HUES6 (cell line): ENCODE results near the gene LRRC1.

Experiments used
- H3K27ac ChIP-seq: 2 replicates; pipeline ENCODE4 v1.7.0; 2013; ENCODE audit warnings: low read depth, mild to moderate bottlenecking, low read length, inconsistent platforms
- H3K27me3 ChIP-seq: 2 replicates; pipeline ENCODE4 v1.6.1; 2013; ENCODE audit warnings: low read length; ENCODE audit not compliant: control insufficient read depth, insufficient read depth
- H3K36me3 ChIP-seq: 2 replicates; pipeline ENCODE4 v1.6.1; 2013; ENCODE audit warnings: low read length; ENCODE audit not compliant: control insufficient read depth, insufficient read depth
- H3K4me1 ChIP-seq: 2 replicates; pipeline ENCODE4 v1.6.1; 2013; ENCODE audit warnings: low read length; ENCODE audit not compliant: control insufficient read depth, insufficient read depth
- H3K4me3 ChIP-seq: 2 replicates; pipeline ENCODE4 v1.5.1; 2013; ENCODE audit warnings: low read depth, low read length
- H3K9ac ChIP-seq: one replicate; pipeline ENCODE4 v1.6.1; 2013; ENCODE audit warnings: mild to moderate bottlenecking, low read length
- H3K9me3 ChIP-seq: 2 replicates; pipeline ENCODE4 v1.6.1; 2013; ENCODE audit warnings: low read depth, low read length; ENCODE audit not compliant: control insufficient read depth, insufficient read depth

LRRC1 gene

GRCh38 chr6:53967415-53967814 lies 172.6 kb downstream of the LRRC1 start:
- H3K27me3 ChIP-seq: no peaks in the 10 kb centered on the region
- no peak overlapping the region for H3K9ac ChIP-seq
- H3K27ac ChIP-seq: no peak overlapping the region
- H3K4me1 ChIP-seq: peaks cover 16% of the 10 kb centered on the region
- H3K4me3 ChIP-seq: no peak overlapping the region
- no peaks in the 10 kb centered on the region for H3K36me3 ChIP-seq
- peaks cover 3% of the 10 kb centered on the region; the same call in 1 of the 2 replicates for H3K9me3 ChIP-seq
